Posterior vena cava (tissue), 2 donors: ENCODE data around the gene KIF16B. TPM values are rescaled to one million over a fixed set of nuclear protein-coding genes. Genes with fewer than 3 reads are reported as not detected.
"Not testable (repeated sequence)": the region's sequence is repeated elsewhere in the genome, so short reads cannot be mapped to it uniquely, and the experiment has no call there.

Source experiments
- DNase-seq: peaks from one replicate; pipeline ENCODE4 v3.0.0-alpha.2; 2020; ENCODE audit warnings: low spot score
- intact Hi-C, 2 donors: fragments of 100-400 bp; cut with DNase I; formaldehyde crosslinking; loops; one replicate each; pipeline versions ENCODE4 v1.14.1 to v1.14.2; 2022 to 2023
- total RNA-seq, 2 donors: library from RNA; stranded (reverse); fragmentation: NEBNext Ultra II Directional; extraction: Animal tissue kit (Norgen Biotek cat#: 25700); gene quantifications; one replicate each; pipeline ENCODE4 v1.2.1, GENCODE V29; 2021
- donor health status: DM: yes; HTN: yes; CAD: no.
- donor health status: DM: yes; HTN: yes; CAD: no.

KIF16B gene
- total RNA-seq, 2 donors from 2014 or later = 16.3 to 17.5 TPM

DNA sequence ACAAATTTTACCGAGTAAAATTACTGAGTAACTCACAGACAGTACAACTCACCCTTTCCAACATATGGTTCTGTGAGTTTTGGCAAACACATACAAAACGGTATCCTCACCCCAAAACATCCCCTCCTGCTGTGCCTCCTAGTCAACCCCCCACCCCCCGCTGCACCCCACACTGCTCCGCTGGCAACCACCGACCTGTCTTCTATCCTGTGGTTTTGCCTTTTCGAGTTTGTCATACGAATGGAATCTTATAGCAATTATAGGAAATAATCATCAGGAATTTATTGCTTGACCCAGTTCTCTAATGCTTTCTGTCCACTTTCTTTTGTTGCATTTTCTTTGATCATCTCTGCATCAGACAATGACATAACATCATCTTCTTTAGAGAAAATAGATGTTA lies 312.3 kb downstream of the KIF16B start:
- intact Hi-C loops = no loop called here
- DNase-seq = no peak

DNA sequence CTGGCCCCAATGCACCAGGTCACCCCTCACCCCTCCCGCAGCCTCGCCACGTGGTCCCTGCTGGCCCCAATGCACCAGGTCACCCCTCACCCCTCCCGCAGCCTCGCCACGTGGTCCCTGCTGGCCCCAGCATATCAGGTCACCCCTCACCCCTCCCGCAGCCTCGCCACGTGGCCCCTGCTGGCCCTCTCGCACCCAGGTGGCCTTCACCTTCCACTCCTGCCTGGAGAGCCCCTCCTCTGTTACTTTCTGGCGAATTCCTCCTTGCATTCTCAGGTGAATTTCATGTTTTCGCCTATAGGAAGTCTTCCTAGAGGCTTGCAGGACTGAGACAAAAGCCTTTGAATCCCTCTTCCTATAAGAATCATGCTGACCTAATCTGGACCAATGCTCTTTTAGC lies 313.1 kb downstream of the KIF16B start:
- intact Hi-C loops, DNase-seq: not testable (repeated sequence)

DNA sequence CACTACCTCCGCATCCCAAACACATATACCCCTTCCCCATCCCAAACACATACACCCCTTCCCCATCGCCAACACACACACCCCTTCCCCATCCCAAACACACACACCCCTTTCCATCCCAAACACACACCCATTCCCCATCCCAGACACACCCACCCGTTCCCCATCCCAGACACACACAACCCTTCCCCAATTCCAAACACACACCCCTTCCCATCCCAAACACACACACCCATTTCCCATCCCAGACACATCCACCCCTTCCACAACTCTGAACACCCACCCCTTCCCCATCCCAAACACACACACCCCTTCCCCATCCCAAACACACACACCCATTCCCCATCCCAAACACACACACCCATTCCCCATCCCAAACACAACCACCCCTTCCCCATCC lies 314.5 kb downstream of the KIF16B start:
- intact Hi-C loops = no loop called here
- DNase-seq = no peak

DNA sequence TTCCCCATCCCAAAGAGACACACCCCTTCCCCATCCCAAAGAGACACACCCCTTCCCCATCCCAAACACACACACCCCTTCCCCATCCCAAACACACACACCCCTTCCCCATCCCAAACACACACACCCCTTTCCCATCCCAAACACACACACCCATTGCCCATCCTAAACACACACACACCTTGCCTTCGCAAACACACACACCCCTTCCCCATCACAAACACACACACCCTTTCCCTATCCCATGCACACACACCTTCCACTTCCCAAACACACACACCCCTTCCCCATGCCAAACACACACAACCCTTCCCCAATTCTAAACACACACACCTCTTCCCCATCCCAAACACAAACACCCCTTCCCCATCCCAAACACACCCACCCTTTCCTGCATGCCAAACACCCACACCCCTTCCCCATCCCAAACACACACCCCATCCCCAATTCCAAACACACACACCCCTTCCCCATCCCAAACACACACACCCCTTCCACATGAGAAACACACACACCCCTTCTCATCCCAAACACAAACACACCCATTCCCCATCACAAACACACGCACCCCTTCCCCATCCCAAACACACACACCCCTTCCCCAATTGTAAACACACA lies 315.3 kb downstream of the KIF16B start:
- intact Hi-C loops = no loop called here
- no peak for DNase-seq

DNA sequence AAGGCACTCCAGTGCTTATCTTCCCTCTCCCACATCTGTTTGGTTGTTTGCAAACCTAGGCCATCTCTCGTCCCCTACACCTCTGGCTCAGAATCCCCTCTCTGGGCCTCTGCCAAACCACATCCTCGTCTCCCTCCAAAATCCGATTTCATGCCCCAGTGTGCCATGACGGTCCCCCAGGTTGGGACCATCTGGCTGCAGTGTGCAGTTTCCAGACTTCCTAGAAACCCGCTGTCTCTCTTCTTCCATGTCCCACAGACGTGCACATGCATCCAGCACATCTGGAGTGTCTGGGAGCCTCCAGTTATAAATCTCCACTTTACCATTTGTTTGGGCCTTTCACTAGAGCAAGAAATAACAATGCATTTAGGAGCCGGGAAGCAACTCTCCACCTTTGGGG lies 316.2 kb downstream of the KIF16B start:
- DNase-seq = no peak
- intact Hi-C loops = no loop called here

DNA sequence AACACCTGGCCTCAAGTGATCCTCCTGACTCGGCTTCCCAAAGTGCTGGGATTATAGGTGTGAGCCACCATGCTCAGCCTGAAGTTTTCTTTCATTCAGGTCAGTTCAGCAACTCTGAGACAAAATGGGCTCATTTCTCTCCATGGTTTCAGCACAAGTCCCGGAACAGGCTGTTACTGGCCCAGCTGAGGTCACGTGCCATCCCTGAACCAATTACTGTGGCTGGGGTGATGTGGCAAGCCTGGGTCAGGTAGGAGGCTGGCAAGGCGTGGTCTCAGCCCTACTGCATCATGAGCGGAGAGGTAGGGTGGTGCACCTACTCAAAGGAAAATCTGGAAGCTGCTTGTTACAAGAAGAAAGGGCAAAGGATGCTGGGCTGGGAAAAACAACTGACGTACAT lies 326.4 kb downstream of the KIF16B start:
- DNase-seq = no peak
- intact Hi-C loops = no loop called here

DNA sequence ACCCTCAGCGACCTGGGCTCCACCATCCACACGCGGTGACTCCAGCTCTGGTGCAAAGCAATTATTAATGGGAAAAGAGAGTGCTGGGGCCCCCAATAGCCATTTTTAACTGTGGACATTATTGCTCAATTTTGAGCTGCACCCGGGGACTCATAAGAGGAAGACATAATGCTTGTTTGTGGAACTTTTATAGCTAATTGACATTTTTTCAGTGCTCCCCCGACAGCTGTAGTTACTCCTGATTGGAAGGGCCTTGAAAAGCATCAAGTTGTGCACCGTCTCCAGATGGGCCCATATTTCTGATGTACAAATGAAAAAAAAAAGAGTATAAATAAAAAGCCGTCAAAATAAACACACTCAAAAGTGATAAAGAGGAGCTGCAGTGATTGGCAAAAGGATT lies 327.0 kb downstream of the KIF16B start:
- intact Hi-C loops = no loop called here
- DNase-seq = no peak

DNA sequence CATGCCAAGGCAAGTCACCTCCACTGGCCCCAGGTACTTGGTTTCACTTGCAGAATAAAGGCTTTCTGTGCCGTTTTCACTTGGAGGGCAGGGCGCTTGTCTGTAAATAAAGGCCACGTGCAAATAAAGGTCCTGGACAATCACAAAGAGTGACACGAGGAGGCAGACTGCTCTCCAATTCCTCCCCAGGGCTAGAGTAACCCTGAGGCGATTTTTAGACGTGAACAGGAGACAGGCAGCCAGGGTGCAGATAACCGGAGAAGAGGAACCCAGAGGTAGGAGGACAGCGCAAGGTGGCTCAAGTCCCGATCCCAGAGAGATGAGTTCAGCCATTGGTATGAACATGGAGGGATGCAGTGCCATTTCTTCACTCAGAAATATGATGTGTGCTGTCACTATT lies 327.4 kb downstream of the KIF16B start:
- no peak for DNase-seq
- intact Hi-C loops = no loop called here

DNA sequence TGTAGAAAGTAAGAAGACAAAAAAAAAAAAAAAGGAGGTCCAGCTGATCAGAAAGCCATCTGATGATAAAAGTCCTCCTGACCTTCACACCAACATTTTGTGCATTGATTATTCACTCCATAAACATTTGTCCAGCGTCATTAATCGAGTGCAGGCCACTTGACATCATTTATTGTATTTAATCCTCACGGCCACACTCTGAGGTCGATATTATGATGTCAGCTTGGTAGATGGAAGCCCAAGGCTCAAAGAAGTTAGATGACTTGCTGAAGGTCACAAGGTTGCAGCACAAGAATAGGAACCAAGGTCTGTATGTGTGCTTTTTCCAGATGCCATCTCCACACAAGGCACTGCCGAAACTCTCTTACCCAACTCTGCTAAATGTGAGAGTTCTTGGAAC lies 328.4 kb downstream of the KIF16B start:
- intact Hi-C loops = loop anchor here in 1 of 2 donors (5.0 kb wide), 1 partner anchor 1742 kb away; no protein-coding TSS in a partner anchor
- DNase-seq = no peak

DNA sequence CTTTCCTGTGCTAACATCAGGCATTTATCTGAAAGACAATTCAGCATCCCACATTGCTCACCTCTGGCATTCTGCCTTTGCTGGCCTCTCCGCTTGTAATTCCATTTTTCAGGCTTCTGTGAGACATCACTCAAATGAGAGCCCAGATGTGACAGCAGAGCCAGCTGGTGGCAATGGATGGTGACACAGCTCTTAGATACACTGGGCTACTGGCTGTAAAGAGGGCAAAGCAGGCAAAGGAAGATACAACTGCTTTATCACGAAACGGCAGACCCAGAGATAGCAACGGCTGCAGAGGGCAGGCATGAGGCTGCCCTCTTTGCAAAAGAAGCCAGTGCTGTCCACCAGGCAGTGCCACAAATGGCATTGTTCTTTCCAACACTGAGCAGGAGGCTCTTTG lies 329.8 kb downstream of the KIF16B start:
- no peak for DNase-seq
- intact Hi-C loops = loop anchor here in 1 of 2 donors (5.0 kb wide), 1 partner anchor 1744 kb away; no protein-coding TSS in a partner anchor

DNA sequence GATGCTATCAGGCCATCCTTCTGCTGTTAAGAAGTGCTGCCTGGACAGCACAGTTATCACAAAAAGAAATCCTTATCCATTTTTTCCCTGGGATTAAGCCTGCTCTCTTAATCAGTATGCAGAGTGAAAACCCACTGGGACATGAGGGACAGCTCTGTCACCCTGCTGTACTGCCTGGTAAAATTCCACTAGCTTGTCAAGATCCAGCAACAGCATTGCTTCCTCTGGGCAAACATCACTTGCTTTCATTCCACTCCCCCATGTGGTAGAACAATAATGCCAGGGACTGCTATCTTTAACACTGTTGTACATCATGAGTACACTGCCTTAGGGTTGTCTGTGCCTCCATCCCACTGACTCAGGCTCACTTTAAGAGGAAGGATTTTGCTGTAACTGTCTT lies 331.3 kb downstream of the KIF16B start:
- intact Hi-C loops = loop anchor here in 1 of 2 donors (5.0 kb wide), 1 partner anchor 1745 kb away; no protein-coding TSS in a partner anchor
- DNase-seq = no peak

DNA sequence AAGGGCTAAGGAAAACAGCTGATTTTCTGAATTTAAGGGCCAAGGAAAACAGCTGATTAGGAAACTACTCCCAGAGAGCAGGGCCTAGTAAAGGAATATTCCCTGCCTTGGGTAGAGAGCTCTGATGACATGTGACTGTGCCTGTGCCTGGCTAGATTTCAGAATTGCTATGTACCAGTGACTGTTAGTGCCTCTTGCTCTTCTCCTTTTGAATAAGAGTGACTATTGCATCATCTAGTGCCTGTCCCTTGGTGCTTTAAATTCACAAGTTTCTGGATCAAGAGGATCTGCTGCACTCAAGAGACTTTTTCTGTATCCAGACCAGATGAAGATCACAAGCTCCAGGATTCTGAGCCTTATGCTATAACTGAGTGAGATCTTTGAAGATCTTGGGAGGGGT lies 332.9 kb downstream of the KIF16B start:
- intact Hi-C loops = loop anchor here in 1 of 2 donors (5.0 kb wide), 1 partner anchor 1747 kb away; no protein-coding TSS in a partner anchor
- DNase-seq = no peak

DNA sequence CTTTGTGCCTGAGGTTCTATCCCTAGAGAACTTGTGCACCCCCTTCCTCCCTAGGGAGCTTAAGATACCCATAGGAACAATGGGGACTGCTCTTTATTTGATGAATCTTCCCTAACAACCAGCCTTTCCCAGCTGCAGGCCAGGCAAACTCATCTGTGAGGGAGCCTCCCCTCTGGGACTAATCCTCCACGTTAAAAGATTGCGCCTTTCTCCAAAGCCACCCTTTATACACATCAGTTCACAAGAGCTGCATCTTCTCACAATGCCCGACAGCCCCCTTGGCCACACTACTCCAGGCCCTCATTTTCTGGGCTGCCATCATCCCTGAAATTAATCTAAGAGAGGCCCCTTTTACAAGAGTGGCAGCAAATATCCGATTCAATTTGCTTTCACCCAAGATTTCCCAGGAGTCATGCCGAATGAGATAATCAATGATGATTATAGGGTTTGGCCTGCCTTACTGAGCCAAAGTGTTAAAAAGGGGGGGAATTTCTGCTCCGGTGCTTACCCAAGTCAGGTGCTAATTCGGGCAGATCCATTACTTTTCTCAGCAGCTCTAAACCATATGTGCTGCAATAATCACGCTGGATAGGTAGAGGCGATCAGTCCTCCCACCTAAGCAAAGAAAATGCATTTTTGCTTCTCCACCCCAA lies 336.5 kb downstream of the KIF16B start:
- DNase-seq = no peak
- intact Hi-C loops = no loop called here

DNA sequence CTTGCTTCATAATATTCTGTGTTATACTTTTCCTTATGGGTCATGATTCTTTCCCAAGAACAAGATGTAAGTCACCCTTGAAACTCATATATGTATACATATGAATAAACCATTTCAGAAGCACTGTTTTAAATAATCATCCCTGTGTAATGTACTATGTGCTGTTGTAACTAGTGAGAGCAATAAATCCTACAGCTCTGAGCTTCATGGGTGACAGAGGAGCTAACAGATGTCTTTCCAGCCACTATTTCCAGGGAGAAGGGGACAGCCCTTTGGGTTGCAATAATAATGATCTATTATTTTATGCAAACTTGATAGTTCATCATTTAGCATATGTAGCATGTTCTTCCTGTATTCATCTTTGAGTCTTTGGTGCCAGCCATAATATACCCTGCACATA lies 342.8 kb downstream of the KIF16B start:
- DNase-seq = no peak
- intact Hi-C loops = no loop called here

DNA sequence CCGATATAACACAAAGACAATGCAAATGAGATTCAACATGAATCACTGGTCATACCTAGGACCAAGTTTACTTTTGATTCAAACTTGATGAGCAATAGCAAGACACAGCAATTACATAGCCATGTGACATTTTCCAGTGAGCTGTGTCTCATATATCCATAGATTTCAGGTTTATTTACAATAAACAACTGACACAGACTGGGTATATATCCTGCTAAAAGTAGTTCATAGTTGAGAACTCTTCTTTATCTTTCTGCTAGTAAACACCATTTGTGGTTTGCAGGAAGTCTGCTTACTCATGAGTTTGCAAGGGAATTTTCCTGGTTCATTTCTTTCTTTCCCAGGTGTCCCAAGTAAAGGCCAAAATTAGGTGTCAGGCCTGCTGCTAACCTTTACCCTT lies 343.4 kb downstream of the KIF16B start:
- intact Hi-C loops = no loop called here

DNA sequence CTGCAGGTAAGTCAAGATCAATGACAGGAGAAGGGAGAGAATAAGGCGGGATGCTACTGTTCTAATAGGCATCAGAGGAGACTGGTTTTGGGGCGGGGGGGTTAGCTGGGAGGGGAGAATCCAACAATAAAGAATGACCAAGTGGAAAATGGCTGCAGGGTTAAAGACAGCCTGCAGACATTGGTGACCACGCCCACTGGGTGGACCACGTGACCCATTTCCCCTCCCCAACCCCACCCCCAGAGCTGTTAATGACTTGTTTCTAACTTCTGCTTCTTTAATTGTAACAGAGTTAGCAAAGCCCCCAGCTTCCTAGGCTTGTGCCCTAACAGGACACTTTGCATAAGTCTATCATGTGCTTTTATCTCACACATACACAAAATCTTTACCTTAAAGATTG lies 344.5 kb downstream of the KIF16B start:
- intact Hi-C loops = no loop called here

More for the DNA sequence above, 343.4 kb downstream of the KIF16B start:
- DNase-seq = no peak

DNA sequence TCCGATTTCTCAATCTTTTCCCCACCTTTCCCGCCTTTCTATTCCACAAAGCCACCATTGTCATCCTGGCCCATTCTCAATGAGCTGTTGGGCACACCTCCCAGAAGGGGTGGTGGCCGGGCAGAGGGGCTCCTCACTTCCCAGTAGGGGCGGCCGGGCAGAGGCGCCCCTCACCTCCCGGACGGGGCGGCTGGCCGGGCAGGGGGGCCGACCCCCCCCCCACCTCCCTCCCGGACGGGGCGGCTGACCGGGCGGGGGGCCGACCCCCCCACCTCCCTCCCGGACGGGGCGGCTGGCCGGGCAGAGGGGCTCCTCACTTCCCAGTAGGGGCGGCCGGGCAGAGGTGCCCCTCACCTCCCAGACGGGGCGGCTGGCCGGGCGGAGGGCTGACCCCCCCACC lies 346.3 kb downstream of the KIF16B start:
- intact Hi-C loops, DNase-seq: not testable (repeated sequence)

More for the DNA sequence above, 344.5 kb downstream of the KIF16B start:
- no peak for DNase-seq

DNA sequence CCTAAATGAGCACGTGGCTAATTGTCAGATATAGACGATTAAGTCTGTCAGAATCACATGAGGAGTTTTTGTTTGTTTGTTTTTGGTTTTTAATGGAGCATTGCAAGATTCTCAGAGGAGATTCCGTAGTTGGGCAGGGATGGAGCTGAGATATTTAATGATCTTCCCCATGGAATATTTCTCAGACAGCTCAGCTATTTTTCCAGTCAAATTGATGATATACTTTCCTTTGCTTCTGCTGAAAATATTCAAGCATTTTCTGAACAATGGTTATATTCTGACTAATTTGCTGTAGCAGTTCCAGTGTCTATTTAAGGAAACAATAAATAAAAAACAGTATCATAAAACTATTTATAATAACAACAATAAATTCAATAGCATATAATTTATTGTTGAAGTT lies 348.4 kb downstream of the KIF16B start:
- DNase-seq = no peak
- intact Hi-C loops = no loop called here

DNA sequence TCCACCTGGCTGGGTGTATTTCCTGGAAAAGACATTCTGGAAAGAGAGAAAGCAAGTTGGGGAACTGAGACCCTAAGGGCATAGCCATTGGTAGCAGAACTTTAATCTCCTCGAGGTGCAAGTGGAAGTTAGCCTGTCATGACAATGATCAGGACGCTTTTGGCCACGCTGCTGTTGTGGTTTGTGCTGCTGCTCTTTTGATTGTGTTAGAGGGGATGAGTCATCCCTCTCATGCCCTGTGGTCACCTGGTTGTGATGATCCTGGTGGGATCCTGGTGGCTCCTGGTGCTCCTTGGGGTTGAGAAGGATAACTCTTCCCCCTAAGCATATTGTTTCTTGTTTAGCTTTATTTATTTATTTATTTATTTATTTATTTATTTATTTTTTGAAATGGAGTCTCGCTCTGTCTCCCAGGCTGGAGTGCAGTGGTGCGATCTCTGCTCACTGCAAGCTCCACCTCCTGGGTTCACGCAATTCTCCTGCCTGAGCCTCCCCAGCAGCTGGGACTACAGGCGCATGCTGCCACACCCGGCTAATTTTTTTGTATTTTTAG lies 350.3 kb downstream of the KIF16B start:
- no peak for DNase-seq
- intact Hi-C loops = no loop called here
